ENCODE data around the gene FKBP4.

FKBP4 gene

DNA sequence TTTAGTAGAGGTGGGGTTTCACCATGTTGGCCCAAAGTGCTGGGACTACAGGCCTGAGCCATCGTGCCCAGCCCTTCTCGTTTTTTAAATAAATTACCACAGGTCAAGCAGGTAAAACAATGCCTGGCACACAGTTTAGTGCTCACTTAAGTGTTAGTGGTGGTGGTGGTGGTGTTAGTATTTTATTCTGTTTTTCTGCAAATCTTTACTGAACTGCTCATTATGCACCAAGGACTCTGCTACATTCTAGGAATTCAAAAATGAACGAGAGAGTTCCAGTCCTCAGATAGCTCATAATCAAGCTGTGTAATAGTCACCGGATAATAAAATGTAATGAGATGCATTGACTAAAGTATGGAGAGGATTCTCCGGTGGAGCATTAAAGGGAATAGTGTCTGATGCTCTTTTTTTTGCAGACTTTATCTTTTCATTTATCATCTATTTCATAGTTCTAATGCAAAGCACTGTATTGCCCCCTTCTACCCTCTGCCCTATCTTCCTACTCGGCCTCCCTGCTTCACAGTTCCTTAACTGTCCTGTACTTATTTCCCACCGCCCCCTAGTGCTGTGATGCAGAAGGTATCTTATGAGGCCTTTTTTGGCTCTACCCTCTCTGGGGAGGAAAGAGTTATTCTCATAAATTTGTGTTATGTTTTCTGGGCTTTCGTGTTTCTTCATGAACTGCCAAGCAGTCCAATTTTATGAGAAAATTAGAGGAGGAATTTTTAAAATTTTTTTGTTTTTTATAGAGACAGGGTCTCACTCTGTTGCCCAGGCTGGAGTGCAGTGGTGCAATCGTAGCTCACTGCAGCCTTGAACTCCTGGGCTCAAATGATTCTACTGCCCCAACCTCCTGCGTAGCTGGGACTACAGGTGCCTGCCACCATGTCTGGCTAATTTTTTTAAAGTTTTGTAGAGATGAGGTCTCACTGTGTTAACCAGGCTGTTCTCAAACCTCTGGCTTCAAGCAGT lies 18.7 kb downstream of the FKBP4 start:
- DNase-seq, result peak; percentile 69

DNA sequence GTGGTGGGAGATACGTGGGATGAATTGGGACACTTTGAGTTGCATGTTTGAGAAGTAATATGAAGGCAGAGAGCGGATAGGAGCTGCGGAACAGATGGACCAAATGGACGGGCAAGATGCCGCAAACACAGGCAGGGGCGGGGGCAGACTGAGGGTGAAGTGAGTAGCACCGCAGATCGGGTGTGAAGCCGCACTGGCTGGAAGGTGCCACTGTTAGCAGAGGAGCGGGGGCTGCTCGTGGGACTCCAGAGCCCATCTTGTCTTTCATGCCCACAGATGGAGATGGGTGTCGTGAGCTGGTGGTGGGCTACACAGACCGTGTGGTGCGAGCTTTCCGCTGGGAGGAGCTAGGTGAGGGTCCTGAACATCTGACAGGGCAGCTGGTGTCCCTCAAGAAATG lies 25.0 kb downstream of the FKBP4 start:
- DNase-seq, result no peak

DNA sequence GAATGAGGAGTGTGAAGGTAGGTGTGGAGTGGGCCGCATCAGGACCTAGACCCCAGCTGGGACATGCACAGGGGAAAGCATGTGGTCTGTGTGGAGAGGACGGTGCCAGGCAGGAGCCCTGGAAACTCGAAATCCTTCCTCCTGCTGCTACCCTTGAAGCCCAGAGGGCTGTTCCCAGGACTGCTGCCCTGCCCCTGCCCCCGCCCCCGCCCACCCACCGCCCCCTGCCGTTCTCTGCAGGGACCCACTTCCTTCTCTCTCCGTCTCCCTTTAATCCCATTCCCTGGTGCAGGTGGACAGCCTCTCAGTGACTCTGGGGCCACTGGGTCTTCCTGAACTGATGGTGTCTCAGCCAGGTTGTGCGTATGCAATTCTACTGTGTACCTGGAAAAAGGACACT lies 25.7 kb downstream of the FKBP4 start:
- no peak for DNase-seq

DNA sequence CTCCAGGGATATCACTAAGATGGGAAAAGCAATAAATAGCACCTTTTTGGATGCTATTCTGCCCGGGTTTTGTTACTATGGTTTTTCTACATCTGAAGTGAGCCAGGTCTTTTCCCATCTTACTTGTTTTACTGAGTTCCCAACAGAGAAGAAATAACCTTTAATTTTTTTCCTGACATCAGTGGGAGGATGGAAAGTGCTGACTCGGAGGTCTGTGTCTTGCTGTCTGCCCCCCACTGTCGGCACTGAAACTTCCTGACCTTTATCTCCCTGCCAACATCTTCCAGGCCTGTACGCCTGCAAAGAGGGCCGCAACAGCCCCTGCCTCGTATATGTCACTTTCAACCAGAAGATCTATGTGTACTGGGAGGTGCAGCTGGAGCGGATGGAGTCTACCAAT lies 28.7 kb downstream of the FKBP4 start:
- DNase-seq, result no peak

DNA sequence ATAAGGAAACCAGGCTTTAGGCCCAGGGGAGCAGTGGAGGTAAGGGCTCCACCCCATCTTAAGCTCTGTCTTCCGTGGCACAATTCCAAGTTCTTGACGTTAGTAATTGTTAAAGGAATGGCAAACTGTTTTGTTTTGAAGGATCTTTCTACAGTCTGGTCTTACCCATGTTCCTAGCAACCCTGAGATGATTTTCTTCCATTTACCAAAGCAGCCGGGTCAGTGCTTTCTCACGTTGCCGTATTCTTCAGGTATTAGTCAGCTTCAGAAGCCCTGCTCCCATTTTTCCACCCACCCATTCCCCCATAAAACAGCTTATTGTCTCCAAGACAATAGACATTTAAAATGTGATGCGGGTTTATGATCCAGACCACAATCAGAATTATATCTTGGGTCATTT lies 29.8 kb downstream of the FKBP4 start:
- DNase-seq, result no peak

DNA sequence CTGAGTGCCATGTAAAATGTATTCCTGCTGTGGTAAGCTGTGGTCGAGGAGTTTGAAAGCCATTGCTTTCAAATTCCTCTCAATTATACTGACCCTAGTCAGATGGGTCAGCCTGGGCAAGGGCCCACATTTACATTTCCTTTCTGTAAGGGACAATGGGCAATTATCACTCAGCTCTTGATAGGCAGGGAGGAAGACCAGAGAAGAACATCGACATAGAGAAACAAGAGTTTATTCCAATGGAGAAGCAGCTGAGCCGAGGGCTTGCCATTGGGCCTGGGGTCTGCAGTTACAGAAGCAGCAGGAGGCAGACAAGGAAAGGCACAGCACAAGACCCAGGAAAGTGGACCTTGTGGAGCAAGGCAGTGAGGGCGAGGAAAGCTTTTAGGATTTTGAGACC lies 30.4 kb downstream of the FKBP4 start:
- no peak for DNase-seq

DNA sequence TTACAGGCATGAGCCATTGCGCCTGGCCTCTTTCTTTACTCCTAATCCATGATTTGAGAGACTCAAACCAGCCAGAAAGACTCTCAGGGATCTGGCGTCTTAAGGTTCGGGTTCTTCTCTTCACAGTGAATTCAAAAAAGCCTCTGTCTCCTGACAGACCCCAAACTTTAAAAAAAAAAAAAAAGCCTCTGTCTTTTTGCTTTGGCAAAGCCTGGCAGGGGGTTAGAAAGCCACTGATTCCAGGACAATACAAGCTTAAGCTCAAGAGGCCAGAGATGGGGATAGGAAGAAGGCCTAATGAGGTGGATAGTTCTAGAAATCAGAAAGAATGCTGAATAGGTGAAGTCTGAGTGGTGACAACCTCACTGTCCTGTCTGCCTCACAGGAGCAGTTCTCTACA lies 31.3 kb downstream of the FKBP4 start:
- no peak for DNase-seq

DNA sequence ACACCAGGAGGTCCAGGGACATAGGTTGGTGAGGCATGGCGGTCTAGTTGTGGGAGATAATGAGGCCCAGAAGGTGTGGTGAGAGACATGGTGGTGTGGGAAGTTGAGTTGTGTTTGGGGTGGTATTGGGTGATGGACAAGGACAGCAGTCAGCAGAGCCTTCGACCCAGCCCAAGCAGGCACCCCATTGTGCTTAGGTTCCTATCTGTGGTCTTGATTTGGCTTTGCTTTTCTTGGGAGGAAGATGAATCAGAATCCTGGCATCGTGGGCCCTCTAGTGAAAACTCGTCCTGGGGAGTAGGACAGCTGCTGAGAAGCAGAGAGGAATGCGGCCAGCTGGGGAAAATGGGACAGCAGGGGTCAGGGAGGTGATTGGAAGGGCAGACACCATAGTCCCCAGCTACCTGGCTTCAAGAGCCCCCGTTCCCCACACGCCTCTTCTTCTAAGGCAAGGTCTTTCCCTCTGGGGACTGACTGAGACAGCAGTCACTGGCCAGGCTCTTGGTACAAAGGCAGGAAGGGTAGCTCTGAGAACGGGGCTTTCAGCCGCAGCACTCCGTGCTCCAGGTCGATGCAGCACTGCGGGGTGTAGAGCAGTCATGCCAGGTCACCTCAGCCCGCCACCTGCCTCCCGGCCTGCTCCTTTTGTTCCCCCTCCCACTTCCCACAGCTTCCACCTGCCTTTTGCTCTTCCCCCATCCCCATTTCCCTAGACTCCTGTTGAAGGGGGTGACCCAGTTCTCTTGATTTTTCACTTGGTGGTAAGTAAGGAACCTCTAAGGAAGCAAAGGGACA lies 32.1 kb downstream of the FKBP4 start:
- no peak for DNase-seq

DNA sequence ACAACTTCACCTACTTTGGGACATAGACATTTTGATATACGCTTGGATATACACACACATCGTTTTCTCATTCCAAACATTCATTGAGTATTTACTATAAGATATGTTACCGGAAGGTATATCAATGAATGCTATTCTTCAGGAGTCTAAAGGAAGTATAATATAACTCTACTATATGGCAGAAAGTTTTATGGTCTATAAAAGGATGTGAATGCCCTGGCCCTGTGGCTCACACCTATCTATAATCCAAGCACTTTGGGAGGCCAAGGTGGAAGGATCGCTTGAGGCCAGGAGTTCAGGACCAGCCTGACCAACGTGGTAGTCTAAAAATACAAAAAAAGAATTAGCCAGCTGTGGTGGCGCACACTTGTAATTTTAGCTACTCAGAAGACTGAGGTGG lies 34.5 kb downstream of the FKBP4 start:
- DNase-seq, result no peak

DNA sequence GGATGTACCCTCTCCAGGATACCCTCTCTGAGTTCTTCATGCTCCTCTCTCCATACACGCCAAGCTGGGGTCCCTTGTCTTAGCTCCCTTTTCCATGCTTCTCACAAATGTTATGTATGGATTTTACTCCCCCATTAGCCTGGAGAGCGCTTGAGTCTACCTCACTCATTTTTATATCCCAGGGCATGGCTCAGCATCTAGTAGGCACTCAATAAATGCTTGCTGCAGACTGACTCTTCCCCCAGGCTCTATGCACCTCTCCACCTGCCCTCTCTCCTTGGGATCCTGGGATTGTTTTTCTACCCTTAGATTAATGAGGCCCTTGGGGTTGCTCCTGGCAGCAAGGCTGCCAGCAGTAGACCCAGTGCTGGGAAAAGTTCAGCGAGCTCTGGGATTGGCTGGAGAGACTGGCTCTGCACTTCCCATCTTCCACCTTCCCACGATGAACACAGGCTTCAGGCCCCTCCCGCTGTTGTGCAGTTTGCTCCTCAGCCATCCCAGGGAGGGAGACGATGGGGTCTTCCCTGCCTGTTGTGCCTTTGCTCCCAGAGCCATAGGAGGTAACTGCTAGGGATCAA lies 37.9 kb downstream of the FKBP4 start:
- no peak for DNase-seq

DNA sequence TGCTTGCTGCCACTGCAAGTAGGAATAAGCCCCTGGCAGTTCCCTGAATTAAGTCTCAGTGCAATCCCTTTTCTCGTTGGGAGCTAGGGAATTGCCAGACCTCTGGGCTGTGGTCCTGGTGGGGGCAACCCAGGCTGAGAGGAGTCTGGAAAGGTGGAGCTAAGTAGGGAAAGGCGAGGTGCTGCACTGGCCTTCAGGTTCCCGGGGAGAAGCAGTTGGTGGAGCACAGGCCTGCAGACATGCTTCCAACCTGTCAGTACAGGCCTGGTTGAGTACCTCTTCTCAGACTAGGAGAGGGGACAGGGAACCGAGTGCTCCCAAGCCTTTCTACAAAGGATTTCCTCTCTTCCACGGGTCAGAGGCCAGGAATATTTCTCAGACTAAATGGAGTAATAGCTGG lies 38.6 kb downstream of the FKBP4 start:
- DNase-seq, result no peak

DNA sequence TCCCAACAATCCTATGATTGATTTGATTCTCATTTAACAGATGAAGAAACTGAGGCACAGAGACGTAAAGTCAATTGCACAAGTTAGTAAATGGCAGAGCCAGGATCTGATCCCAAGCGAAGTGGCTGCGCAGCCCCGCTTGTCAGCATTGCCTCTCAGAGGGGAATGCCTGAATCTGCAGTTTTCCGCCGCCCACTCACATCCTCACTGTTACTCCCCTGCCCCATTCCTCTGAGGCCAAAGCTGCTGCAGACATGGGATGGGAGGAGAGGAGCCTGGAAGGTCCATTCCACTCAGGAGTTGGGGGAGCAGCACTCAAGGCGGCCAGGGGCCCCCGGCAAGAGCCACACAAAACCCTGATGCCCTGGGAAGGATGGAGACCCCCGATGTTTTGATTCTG lies 39.0 kb downstream of the FKBP4 start:
- no peak for DNase-seq

DNA sequence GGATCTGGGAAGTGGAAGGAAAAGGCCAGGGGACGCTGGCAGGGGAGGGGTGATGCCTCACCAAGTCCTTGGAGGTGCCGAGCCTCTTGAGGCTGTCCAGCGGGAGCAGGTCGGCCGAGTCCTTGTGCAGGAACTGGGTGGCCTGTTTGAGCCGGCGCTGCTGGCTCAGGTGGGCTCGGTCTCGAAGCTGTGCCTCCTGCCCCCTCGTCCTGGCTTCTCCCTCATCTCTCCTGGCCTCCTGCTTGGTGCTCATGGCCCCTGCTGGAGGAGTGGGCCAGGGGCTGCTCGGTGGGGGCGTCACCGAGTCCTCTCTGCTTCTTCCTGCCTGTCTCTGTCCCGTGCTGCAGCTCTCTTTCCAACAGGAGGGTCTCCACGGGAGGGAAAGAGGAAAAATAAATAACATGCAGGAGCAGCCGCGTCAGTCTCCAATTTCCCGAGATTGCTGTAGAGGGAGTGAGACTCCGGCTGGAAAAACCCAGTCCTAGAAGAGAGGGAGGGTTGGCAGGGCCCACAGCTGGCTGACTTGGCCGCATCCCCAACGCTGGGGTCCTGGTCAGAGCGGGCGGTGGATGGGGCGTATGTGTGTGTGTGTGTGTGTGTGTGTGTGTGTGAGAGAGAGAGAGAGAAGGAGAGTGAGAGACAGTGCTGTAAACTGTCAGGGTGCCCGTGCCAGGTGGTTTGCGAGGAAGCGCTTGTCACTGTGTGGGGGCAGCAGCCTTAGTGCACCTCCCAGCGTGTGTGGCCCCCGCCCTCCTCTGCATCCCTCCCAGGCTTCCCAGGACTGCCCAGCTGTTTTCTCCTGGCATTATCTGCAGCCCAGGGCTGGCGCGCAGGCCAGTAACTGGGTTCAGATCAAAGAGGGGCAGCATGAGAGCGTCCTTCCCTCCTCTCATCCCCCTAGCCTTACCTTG lies 40.1 kb downstream of the FKBP4 start, which contains the start of gene NRIP2:
TSS of gene NRIP2 (minus strand) at position 455 of the 911 bp plus-strand sequence. CDS start at position 403, 52 bp downstream.
- DNase-seq, result no peak

DNA sequence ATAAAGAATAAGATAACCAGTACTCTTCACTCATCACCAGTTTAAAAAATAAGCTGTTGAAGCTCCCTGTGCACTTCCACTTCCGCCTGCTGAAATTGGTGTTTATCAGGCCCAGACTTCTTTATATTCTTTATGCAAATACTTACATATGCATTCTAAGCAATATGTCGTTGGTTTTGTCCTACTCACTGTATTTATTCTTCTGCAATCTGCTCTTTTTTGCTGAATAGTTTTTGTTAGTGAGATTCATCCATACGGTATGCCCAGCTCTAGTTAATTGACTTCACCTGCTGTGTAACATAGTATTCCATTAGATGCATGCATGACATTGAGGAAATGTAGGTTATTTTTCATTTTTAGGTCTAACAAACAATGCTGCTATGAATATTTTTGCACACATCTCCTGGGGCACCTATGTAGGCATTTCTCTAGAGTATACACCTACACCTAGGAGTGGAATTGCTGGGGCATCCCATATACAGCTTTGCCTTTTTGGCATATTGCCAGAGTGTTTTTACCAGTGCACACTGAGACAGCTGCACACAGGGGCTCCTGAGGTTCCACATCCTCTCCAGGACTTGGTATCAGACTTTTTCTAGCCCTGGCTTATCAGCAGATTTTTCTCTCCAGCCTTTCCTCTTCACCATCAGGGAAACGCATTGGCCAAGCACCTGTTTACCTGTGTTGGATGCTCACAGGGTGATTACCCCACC lies 41.1 kb downstream of the FKBP4 start:
- no peak for DNase-seq

DNA sequence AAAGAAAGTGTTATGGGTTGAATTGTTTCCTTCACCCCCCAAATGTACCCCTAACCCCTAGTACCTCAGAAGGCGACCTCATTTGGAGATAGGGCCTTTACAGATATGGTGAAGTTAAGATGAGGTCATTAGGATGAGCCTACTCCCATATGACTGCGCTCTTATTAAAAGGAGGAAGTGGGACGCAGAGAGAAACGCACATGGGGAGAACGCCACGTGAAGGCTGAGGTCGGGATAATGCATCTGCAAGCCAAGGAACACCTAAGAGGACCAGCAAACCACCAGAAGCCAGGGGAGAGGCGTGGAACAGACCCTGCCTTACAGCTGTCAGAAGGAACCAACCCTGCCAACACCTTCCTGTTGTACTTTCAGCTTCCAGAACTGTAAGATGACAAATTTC lies 41.8 kb downstream of the FKBP4 start:
- DNase-seq, result no peak

DNA sequence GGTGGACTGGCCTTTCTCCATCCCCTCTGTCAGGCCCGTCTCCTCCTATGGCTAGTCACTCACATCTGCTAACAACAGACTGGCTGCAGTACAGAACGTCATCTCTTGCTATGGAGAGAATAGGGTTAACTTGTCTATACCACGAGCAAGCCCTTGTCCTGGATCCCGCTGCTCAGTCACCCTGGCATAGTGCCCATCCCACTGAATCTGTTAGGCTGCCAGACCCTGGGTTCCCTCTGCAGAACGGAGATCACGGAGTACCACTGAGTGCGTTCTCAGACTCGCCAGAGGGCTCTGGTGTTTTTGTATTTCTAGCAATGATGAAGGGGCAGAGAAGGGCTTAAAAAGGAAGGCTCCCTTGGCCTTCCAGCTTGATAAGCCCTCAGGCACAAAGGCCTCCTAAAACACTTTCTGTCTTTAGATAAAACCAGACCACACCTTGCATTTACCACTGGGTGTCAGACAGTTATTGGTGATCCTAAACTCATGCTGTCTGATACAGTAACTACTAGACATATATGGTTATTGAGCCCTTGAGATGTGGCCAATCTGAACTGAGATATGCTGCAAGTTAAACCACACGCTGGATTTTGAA lies 46.4 kb downstream of the FKBP4 start:
- no peak for DNase-seq

DNA sequence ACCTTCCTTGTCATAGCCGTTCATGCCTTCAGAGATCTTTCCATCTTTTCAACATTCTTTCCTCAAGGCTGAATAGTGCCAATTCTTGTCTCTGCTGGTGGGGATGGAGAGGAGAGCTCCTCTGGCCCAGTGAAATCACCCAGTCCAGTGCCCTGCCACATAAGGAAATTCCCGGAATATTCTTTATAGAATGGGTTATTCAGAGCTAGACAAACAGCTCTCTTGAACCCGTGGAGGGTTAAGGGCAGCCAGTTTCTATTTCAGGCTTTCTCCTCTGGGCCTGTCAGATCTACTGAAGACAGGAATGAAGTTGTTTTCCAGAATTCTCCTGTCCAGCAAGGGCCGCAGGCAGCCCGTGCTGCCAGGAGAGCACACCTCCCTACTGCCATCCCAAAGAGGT lies 48.2 kb downstream of the FKBP4 start:
- no peak for DNase-seq

DNA sequence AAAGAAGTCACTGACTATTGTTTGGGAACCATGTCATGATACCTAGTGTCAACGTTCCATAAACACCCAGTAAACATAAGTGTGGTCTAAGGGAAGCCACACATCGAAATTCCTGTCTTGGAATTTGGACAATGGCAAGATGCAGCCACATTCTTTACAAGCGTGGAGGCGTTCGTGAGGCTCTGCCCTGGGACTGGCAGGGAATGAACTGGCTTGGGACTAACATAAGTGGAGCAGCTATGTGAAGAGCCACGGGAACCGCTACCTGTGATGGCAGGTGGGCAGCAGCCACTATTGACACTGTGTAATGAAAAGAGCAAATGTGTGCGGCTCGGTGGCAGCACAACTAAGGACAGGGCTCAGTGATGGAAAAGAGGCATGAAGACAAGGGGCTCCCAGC lies 50.0 kb downstream of the FKBP4 start:
- DNase-seq, result peak; percentile 29

DNA sequence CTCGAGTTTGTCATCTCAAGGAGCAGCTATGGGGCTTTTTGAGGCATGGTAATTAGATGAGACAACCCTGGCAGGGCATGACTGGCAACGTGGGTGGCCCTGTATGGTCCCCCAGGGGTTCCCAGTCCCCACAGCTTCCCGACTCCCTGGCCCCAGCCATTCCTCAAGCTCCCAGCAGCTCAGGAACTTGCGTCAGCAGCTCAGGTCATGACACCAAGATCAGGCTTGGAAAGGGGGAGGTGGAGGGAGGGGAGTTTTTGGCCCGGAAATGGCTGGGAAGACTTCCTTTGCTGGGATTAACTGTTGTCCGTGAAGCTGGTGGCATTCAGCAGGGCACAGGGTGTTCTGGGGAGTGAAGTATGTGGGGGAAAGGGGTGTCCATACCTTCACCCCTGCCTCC lies 50.5 kb downstream of the FKBP4 start:
- DNase-seq, result peak; percentile 79

DNA sequence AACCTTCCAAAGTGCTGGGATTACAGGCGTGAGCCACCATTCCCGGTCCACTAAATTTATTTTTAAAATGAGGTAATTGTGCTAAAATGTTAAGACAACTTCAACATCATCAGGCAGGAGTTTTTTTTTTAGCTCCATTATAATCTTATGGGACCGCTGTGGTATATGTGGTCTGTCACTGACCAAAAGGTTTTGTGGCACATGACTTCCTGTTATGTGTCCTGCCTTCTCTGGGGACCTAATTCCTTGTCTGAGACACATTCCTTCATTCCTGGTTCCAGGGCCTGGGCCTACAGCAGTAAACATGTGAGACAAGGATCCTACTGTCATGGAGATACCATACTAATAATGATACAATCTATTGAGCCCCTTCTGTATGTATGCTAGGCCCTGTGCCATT lies 57.2 kb downstream of the FKBP4 start:
- DNase-seq, result no peak

DNA sequence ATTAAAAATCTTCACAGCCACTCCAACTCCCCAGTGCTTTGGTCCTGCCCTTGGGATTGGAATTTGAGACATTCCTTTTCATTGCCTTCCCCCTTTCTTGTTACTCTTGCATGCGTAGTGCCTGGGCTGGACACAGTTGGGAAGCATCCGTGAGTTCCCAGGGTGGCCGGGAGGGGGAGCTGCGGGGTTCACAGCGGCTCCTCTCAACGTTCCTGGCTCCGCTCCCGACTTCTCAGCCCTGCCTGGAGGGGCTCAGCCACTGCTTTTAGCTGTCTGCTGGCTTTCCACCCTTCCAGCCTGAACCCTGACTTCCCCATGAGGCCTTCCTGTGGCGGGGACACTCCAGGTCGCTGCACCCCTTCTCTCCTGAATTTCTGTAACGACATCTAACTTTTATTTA lies 58.9 kb downstream of the FKBP4 start:
- DNase-seq, result peak; percentile 82
